Astrocyte of the spinal cord (primary cell): ENCODE results near the gene RPRM.

Source experiments
- DNase-seq: peaks from one replicate; pipeline ENCODE4 v3.0.0; 2011; ENCODE audit warnings: low read depth, low spot score
- H3K4me3 ChIP-seq: 2 replicates; pipeline ENCODE4 v1.5.1; 2011; ENCODE audit warnings: low read depth, mild to moderate bottlenecking, low read length, moderate library complexity
- in situ Hi-C: cut with HindIII; loops from 2 replicates; pipeline ENCODE4 v1.10.0; 2017; ENCODE audit warnings: low sequenced_read_pairs
- TF ChIP-seq, protein P1 (sequence below): IDR thresholded peaks from 2 replicates; pipeline ENCODE4 v1.5.1; 2012; ENCODE audit warnings: low read depth, mild to moderate bottlenecking, low read length, inconsistent platforms

The RPRM gene

DNA sequence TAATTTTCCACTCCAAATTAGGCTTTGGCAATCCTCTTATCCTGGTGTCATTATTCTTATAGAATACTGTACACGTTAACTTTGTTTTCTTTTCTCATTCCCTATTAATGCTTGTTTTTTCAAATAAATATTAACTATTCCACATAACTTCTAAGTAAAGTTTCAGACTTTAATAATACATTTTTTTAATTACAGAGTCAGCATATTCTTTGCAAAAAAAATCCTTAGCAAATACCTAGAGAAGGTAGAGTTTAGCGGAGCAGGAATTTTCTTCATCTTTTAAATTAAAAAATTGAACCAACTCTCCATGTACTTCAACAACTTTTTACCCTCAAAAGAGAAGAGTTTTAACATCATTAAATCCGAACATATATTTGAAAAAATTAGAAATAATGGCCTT lies 45.2 kb downstream of the RPRM start:
- no peak overlapping the region for H3K4me3 ChIP-seq
- DNase-seq = no peak
- in situ Hi-C loops = no loop called here
- TF ChIP-seq, protein P1, sequence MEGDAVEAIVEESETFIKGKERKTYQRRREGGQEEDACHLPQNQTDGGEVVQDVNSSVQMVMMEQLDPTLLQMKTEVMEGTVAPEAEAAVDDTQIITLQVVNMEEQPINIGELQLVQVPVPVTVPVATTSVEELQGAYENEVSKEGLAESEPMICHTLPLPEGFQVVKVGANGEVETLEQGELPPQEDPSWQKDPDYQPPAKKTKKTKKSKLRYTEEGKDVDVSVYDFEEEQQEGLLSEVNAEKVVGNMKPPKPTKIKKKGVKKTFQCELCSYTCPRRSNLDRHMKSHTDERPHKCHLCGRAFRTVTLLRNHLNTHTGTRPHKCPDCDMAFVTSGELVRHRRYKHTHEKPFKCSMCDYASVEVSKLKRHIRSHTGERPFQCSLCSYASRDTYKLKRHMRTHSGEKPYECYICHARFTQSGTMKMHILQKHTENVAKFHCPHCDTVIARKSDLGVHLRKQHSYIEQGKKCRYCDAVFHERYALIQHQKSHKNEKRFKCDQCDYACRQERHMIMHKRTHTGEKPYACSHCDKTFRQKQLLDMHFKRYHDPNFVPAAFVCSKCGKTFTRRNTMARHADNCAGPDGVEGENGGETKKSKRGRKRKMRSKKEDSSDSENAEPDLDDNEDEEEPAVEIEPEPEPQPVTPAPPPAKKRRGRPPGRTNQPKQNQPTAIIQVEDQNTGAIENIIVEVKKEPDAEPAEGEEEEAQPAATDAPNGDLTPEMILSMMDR = no peak

DNA sequence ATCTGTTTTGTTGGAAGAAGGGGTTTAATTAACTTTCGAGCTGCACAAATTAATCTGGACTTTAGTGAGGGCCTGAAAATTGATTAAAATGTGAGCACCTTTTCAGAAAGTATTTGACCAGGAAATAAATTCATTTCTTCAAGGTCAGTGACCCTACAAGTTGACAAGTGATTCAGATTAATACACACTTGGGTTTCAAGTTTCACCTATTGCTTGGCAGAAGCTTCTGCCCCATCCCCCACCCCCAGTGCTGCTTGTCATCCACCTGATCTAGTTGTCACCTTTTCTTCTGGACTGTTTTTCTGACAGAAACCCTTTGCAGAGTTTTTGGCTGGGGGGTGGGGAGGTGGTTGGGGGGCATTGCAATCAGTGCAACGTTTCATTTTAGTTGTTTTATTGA lies 46.2 kb downstream of the RPRM start:
- in situ Hi-C loops = no loop called here
- TF ChIP-seq, protein P1 = no peak
- no peak for DNase-seq
- H3K4me3 ChIP-seq = no peak overlapping the region

DNA sequence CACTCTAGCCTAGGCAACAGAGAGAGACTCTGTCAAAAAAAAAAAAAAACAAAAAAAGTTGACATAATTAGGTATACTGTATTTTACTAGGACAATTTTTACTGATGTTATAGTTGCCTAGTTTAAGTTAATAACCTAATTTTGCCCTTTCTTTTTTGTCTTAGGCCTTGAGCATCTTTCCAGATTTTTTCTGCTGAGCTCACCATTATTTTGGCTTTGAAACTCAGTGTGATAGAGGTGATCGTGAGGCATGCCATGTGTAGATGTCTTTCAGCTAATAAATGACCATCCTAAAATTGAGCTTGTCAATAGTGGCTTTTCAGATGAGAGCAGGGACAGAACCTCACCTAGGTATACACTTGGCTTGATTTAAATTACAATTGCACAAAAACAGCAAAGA lies 47.4 kb downstream of the RPRM start:
- in situ Hi-C loops = no loop called here
- H3K4me3 ChIP-seq = no peak overlapping the region
- DNase-seq = no peak
- TF ChIP-seq, protein P1 = no peak
